ENCODE measurements around the gene SLC41A3. TPM values are rescaled to one million over a fixed set of nuclear protein-coding genes. Genes with fewer than 3 reads are reported as not detected.

The SLC41A3 gene
- total RNA-seq, 4 donors from 2014 or later, result 22.7 to 41.5 (median 29.1) TPM

DNA sequence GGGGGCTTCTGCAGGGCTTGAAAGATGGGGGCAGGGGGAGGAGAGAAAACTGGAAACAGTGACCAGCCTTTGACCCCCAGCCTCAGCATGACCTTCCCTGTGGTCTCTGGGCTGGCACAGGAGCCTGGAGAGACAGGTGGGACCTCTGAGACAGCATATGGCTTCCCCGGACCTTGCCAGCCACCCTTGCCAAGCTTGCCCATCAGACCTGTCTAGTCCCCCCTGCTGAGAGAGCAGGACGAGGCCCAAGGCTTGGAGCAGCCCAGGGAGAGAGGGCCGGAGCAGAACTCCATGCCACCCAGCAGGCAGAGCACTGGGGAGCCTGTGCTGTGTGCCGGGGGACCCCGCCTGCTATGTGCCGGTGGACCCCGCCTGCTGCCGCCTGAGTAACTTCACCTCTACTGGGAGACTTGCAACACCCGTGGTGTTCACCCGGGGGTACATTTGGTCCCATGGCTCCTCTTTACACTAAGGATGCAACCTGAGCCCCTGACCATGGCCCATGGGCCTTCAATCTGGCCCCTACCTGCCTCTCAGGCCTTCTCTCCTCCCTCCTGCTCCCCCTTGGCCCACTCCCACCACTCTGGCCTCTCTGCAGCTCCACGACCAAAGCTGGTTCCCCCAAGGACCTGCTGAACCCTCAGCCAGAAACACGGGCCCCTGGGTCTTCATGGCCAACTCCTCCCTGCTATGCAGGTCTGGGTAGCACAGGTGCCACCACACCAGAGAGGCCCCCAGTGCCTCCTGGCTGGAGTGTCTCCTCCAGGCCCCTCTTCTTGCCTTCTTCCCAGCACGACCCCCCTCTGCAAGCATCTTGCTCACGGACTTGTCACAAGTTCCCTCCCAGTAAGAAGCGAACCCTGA, 21.1 kb upstream of the SLC41A3 start:
- no peaks in the 10 kb centered on the region for H3K36me3 ChIP-seq
- intact Hi-C loops (cut with DNase I; ENCODE audit: low total_unique reads) (no loop called here), in situ Hi-C loops (cut with MboI; ENCODE audit: low pct_ligation_motif_present in 1 of 4, low pct_unique_long_range_greater_than_20kb in 1 of 4, low sequenced_read_pairs in 3 of 4) (no loop called here)
- peaks cover 6 to 8% (median 8%) of the 10 kb centered on the region in 4 donors for H3K4me1 ChIP-seq
- TF ChIP-seq, protein P1, sequence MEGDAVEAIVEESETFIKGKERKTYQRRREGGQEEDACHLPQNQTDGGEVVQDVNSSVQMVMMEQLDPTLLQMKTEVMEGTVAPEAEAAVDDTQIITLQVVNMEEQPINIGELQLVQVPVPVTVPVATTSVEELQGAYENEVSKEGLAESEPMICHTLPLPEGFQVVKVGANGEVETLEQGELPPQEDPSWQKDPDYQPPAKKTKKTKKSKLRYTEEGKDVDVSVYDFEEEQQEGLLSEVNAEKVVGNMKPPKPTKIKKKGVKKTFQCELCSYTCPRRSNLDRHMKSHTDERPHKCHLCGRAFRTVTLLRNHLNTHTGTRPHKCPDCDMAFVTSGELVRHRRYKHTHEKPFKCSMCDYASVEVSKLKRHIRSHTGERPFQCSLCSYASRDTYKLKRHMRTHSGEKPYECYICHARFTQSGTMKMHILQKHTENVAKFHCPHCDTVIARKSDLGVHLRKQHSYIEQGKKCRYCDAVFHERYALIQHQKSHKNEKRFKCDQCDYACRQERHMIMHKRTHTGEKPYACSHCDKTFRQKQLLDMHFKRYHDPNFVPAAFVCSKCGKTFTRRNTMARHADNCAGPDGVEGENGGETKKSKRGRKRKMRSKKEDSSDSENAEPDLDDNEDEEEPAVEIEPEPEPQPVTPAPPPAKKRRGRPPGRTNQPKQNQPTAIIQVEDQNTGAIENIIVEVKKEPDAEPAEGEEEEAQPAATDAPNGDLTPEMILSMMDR (IDR thresholded peaks at IDR 0.05), result no peak
- TF ChIP-seq POLR2AphosphoS5 (IDR thresholded peaks at IDR 0.05) (no peak), POLR2A (IDR thresholded peaks at IDR 0.05) (no peak), EP300 (IDR thresholded peaks at IDR 0.05; ENCODE audit: low read depth) (no peak)
- no peaks in the 10 kb centered on the region for H3K9me3 ChIP-seq
- WGBS, 2 donors (ENCODE audit: low coverage in 1 of 2), result 86% methylated on average over 13 of the region's 15 CpGs; no CpG with 5 or more reads in 1 of the 2 donors
- no peak overlapping the region for H3K27ac ChIP-seq
- H3K4me3 ChIP-seq, result no peak overlapping the region
- no peak for DNase-seq
- no peaks in the 10 kb centered on the region for H3K27me3 ChIP-seq

DNA sequence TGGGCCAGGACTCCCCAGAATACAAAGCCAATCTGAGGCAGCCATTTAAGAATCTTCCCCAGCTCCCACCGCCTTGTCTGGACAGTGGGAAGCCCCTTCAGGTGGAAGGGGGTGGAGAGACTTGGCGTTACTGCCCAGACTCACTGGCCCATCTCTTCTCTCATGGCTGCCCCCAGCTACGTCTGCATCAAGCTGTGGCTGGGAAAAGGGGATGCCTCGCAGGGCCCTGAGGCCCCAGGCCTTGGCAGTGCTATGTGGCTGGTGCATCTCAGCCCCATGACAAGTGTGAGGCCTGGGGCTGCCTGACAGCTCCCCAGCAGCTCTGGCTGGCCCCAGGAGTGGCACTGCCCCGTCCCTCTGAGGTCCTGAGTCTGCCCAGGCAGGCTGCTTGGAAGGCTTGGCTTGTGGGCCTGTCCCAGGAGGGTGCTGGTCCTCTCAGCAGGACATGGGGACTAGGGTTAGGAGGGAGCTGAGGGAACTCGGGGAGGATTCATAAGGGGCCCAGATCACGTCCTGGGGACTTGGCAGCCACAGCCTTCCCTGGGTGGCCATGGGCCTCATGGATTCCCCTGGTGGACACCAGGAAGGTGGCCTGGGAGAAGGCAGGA, 20.2 kb upstream of the SLC41A3 start:
- in situ Hi-C loops (cut with MboI; ENCODE audit: low pct_ligation_motif_present in 1 of 4, low pct_unique_long_range_greater_than_20kb in 1 of 4, low sequenced_read_pairs in 3 of 4), result no loop called here
- no peak for DNase-seq
- Histone ChIP-seq H3K27ac (no peak overlapping the region), H3K4me1 (peaks cover 6 to 8% (median 8%) of the 10 kb centered on the region in 4 donors), H3K9me3 (no peaks in the 10 kb centered on the region), H3K27me3 (no peaks in the 10 kb centered on the region), H3K4me3 (no peak overlapping the region), H3K36me3 (no peaks in the 10 kb centered on the region)
- TF ChIP-seq, protein P1 (IDR thresholded peaks at IDR 0.05), result no peak
- TF ChIP-seq POLR2AphosphoS5 (IDR thresholded peaks at IDR 0.05) (no peak), POLR2A (IDR thresholded peaks at IDR 0.05) (no peak), EP300 (IDR thresholded peaks at IDR 0.05; ENCODE audit: low read depth) (no peak)
- 72% methylated on average over 5 of the region's 7 CpGs; no CpG with 5 or more reads in 1 of the 2 donors for WGBS, 2 donors (ENCODE audit: low coverage in 1 of 2)
- intact Hi-C loops (cut with DNase I; ENCODE audit: low total_unique reads), result no loop called here

DNA sequence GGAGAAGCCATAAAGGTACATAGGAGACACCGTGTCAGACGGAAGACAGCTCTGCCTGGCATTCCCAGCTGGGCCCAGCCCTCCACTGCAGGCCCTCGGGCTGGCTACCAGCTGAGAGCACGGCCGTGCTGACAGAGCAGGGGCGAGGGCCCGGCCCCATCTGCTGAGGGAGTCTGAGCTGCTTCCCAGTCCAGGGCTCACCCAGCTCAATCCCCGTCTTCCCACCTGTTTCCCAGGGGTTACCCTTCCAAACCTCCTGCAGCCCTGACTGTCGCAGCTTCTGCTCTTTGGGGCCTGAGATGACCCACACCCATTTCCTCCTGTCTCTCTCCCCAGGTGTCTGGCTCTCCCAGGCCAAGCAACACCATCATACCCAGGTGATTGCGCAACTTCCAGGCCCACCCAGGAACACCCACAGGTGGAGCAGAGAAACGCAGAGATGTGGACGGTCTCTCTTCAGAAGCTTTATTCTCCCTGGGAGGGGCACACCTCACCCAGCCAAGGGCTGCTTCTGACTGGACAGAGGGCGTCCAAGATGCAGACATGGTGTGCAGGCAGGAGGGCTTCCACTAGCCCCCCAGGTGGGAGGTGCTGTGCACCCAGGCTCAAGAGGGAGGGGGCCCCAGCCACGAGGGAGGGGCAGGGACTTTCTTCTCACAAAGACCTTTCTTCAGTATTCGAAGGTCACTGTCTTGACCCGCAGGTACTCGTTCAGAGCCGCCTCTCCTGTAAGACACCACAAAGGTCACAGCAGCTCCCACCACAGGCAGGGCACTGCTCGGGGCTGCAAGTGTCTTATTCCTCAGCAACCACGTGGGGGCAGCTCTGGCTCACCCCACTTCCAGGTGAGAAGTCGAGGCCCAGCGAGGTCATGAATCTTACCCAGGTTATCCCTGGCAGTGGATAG, 19.4 kb upstream of the SLC41A3 start:
- TF ChIP-seq EP300 (IDR thresholded peaks at IDR 0.05; ENCODE audit: low read depth), result no peak
- TF ChIP-seq POLR2AphosphoS5 (IDR thresholded peaks at IDR 0.05), result no peak
- TF ChIP-seq, protein P1 (IDR thresholded peaks at IDR 0.05), result no peak
- TF ChIP-seq POLR2A (IDR thresholded peaks at IDR 0.05), result no peak
- intact Hi-C loops (cut with DNase I; ENCODE audit: low total_unique reads) (no loop called here), in situ Hi-C loops (cut with MboI; ENCODE audit: low pct_ligation_motif_present in 1 of 4, low pct_unique_long_range_greater_than_20kb in 1 of 4, low sequenced_read_pairs in 3 of 4) (no loop called here)
- no peaks in the 10 kb centered on the region for H3K36me3 ChIP-seq
- no peak overlapping the region for H3K4me3 ChIP-seq
- peak overlapping the region; percentile 5 to 68 (median 40) for H3K27ac ChIP-seq
- peaks cover 6 to 8% (median 8%) of the 10 kb centered on the region in 4 donors for H3K4me1 ChIP-seq
- H3K27me3 ChIP-seq, result no peaks in the 10 kb centered on the region
- 79% methylated on average over 21 of the region's 22 CpGs; no CpG with 5 or more reads in 1 of the 2 donors for WGBS, 2 donors (ENCODE audit: low coverage in 1 of 2)
- no peak for DNase-seq
- no peaks in the 10 kb centered on the region for H3K9me3 ChIP-seq

Data from transverse colon (tissue), 4 donors.